HK-2 (cell line): ENCODE measurements around the gene MYO15A.

Experiments
- DNase-seq: peaks from one replicate; pipeline ENCODE4 v3.0.0-alpha.2; 2018; ENCODE audit not compliant: unreplicated experiment

The MYO15A gene

DNA sequence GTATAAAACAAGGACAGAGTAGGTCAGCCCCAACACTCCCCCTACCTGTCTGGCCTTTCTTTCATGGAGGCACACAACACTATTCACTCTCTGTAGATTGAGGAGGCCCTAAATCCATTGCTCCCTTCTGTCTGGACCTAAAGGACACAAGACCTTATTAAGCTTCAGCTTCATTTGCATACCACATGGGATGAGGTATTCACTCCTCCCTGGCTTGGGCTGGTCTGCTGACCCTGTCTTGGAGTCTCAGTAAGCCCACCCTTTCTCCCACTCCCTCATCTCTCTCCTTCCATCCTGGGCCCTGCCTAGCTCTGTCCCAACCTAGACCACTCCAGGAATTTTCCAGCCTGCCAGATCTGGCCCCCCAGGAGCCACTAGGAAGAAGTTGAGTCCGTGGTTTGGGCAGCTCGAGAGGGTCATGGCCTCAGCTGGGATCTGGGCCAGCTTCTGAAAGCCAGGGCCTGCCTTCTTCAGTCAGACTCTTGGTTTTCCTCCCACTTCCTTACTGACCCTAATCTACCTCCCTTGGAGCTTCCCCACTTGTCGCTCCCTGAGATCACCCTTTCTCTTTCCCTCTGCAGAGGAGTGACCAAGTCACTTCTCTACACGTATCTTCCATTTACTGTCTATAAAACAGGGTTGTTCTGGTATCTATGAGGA lies 110.3 kb downstream of the MYO15A start:
- DNase-seq = no peak

DNA sequence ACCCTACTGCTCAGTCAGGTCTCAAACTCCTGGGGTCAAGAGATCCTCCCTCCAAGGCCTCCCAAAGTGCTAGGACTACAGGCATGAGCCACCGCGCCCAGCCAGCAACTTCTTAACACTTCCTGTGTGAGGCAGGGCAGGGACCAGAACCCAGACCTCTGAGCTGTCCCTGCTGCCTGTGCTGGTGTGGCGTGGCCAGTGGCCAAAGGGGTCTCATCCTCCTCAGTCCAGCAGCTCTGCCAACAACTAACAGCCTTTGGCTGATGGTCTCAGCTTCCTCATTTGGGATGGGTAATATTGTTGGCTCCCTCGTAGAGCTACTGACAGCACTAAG lies 115.5 kb downstream of the MYO15A start:
- DNase-seq = no peak

DNA sequence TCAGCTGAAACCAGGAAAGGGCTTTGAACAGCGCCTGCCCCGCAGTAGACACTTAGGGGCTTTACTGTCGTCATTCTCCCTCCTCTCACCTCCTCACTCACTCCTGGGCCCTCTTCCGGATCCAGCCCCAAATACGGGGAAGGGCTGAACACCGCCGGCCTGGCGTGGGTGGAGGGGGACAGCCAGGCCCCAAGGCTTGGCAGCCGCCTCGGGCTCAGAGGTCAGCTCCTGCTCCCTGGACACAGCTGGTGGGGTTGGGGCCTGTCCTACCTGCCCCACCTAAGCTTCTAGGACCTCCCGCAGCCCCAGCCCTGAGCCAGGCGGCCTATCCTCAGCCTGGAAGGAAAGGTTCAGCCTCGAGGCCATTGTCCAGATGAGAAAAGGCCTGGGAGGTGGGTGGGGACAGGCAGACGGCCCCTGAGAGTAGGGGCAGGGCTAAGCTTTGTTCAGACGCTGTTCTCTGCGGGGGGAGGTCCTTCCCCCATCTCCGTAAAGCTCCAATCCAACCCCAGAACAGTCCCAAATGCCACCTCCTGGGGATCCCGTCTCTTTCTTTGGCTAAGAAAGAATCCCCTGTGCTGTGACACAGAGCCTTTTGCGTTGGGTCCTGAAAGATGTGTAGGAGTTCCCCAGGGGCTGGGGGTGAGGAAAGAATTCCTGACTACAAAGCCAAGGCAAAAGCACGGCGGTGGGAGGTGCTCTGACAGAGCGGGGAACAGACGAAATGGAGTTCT lies 116.0 kb downstream of the MYO15A start:
- DNase-seq = no peak

DNA sequence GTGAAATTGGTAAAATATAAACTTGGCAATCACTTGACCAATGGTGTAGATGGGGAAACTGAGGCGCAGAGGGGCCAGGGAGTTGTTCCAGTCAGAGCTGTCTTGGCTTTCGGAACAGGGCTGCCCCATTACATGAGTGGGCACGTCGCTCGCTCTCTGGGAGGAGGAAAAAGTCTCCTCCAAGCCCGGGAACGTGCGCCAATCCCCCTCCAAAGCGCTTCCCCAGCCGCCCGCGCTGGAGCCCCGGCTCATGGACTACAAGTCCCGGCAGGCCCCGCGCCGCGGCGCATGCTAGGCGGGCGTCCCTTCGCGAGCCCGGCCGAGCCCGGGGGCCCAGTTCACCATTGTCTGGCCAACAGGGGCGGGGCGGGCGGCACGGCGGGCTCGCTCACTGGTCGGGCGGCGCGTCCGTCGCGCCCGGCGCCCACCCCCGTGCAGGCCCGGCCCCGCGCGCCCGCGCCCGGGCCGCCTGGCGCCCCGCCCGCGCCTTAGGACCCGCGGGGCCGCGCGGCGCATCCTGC lies 116.6 kb downstream of the MYO15A start, which contains the start of gene LLGL1:
Gene LLGL1 (plus strand): TSS at position 515 of the 521 bp plus-strand sequence. CDS start 48 bp downstream, outside the sequence.
- DNase-seq = peak; percentile 95

DNA sequence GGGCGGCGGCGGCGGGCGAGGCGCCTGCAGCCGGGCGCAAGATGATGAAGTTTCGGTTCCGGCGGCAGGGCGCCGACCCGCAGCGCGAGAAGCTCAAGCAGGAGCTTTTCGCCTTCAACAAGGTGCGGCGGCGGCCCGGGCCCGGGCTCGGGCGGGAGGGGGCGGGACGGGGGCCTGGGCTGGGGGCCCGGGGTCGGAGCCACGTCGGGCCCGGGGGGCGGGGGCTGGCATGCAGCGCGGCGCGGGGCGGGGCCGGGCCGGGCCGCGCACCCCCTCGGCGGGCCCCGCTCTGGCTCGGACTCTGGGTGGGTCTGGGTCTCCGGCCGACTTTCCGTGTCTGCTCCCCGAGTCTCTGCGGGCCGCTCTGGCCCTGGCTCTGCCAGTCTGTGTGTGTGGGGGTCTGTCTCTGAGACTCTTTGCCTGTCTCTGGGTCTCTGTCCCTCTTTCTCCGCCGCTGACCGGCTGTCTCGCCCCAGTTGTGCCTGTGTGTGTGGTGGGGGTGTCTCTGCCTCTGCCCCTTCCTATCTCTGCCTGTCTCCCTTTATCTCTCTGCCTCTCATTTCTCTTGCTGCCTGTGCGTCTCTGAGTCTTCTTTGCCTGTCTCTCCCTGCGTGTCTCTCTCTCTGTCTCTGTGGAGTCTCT lies 117.2 kb downstream of the MYO15A start:
- no peak for DNase-seq

DNA sequence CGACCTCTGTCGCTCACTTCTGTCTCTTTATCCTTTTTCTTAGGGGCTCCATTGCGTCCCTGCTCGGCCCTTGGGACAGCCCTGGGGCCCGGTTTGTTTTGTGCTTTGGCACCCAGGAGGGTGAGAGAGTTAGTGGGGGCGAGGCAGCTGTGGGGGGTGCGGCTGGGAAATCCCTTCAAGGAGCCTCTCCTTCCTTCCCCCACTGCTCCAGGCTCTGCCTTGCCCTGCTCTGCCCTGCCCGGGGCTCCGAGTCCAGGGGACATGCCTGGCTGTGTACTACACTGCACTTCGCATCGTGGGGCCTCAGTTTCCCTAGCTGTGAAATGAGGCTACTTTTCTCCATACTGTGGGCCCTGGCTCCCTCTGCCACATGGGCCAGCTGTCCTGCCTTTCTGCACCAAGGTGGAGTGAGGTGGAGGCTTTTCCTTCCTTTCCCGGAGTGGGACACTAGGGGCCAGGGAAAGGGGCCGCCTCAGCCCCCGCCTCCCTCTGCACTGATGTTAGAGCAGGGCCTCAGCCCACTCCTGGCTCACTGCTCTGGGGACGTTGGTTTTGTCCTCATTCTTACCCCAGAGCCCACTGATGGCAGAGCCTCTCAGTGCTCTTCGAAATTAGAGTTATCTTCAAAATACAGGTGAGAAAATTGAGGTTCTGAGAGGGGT lies 117.9 kb downstream of the MYO15A start:
- DNase-seq = no peak

DNA sequence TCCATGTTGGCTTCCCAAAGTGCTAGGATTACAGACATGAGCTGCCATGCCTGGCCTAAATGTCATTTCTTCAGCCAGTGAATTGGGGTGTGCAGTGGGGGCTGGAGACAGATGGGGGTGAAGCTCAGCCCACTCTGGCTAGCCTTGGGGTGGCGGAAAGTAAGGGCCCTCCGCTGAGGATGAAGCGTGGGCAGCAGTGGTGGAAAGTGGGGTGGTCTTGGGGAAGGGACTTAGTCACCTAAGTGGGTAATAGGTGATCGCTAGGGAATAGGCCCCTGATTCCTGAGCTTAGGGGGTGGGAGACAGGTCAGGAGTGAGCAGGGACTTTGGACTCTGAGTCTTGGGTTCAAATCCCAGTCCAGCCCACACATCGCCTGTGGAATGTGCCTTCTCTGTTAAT lies 119.1 kb downstream of the MYO15A start:
- no peak for DNase-seq

DNA sequence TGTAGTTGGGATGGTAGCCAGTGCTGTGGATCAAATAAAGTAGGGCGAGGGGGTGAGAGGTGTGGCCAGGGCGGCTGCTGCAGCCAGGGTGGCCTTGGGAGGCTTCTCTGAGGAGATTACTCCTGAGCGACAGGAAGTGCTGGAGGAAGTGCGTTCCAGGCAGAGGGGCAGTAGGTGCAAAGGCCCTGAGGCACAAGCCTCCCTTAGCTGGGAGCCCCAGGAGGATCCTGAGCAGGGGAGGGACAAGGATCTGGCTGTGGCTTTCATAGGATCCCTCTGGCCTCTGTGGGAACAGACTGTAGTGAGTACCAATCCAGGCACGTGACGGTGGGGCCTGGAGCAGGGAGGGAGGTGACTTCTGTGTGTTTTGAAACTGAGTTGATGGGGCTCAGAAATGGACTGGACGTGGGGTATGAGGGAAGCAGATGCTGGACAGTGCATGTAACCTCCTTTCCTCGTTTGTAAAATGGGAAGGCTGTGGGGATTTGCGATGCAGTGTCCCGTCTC lies 119.7 kb downstream of the MYO15A start:
- no peak for DNase-seq

DNA sequence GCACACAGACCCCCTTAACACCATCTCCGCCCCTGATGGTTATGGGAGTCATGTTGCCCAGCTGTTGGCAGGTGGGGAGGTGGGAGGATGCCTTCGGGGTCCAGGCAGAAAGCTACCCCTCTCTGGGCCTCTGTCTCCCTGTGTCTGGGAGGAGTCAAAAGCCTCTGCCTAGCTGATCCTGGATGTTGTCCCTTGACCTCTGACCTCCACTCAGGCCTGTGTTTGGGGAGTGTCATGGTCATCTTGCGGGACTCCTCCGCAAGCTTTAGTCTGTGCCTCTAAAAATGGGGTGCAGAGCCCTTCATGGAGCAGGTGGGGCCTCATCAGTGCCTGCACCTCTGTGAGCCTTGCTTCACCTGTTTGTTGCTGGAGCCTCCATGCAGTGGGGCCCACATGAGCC lies 120.7 kb downstream of the MYO15A start:
- no peak for DNase-seq
